Motor neuron (in vitro differentiated cells): Measurements from ENCODE around the gene ACVR2B. TPM values are rescaled to one million over a fixed set of nuclear protein-coding genes. Genes with fewer than 3 reads are reported as not detected.
A peak's percentile ranks its signal among the peaks of the same experiment; 100 is the strongest.

Experiments used
- ATAC-seq, 8 experiments: fragments of 200-7000 bp; cut with Tn5 transposase; replicated peaks in 6 of 8; 2 replicates each; pipeline ENCODE4 v1.8.0; 2021; ENCODE audit warnings: mild to moderate bottlenecking in 8 of 8, moderate library complexity in 8 of 8
- H3K27ac ChIP-seq, 2 donors: fragments of 250-450 bp; sonication (Bioruptor Pico); 2 replicates each; pipeline ENCODE4 v1.9.0; 2021; ENCODE audit warnings: antibody characterized with exemption in 2 of 2, mild to moderate bottlenecking in 2 of 2, moderate library complexity in 1 of 2
- H3K4me1 ChIP-seq, 2 donors: fragments of 250-450 bp; sonication (Bioruptor Pico); replicated peaks in 1 of 2; 2 replicates each; pipeline ENCODE4 v1.6.1; 2021; ENCODE audit warnings: antibody characterized with exemption in 2 of 2, mild to moderate bottlenecking in 2 of 2, moderate library complexity in 1 of 2
- H3K4me3 ChIP-seq, 5 donors: fragments of 250-450 bp; sonication (Bioruptor Pico); 2 replicates each; pipeline ENCODE4 v1.9.0; 2021; ENCODE audit warnings: antibody characterized with exemption in 5 of 5, mild to moderate bottlenecking in 5 of 5, moderate library complexity in 4 of 5
- WGBS, 10 experiments: fragments of 450-650 bp; shearing (Covaris generic); methylation state at CpG; one replicate each; pipeline ENCODE4 v1.0.0; 2022; 5-methylcytosine and 5-hydroxymethylcytosine counted together
- in situ Hi-C, 9 experiments: fragments of 400-800 bp; cut with MboI; loops; one replicate each; pipeline ENCODE4 v1.15.0; 2021; ENCODE audit warnings: low sequenced_read_pairs in 9 of 9, low pct_unique_long_range_greater_than_20kb in 2 of 9; ENCODE audit not compliant: unreplicated experiment in 9 of 9
- total RNA-seq, 8 experiments: library from RNA; unstranded; fragments of 300-600 nt; gene quantifications; 2 replicates each; pipeline versions ENCODE4 v1.2.3 to v1.2.4, GENCODE V29; 2022

The ACVR2B gene
- total RNA-seq, 8 experiments from 2014 or later, result 1.2 to 83.1 (median 31.5) TPM

GRCh38 chr3:38509732-38510131 lies 56.0 kb downstream of the ACVR2B start:
- in situ Hi-C loops, result loop anchor here in 3 of 9 experiments (25.0 kb wide), 3 partner anchors 153 to 503 kb away; no protein-coding TSS in a partner anchor

GRCh38 chr3:38510631-38511030 lies 56.9 kb downstream of the ACVR2B start:
- no peak for ATAC-seq
- no peak overlapping the region for H3K27ac ChIP-seq
- H3K4me1 ChIP-seq, result no peaks in the 10 kb centered on the region
- no peak overlapping the region for H3K4me3 ChIP-seq
- in situ Hi-C loops, result loop anchor here in 3 of 9 experiments (25.0 kb wide), 3 partner anchors 152 to 502 kb away; no protein-coding TSS in a partner anchor

More at GRCh38 chr3:38509732-38510131, 56.0 kb downstream of the ACVR2B start:
- no peaks in the 10 kb centered on the region for H3K4me1 ChIP-seq
- H3K27ac ChIP-seq, result no peak overlapping the region
- H3K4me3 ChIP-seq, result no peak overlapping the region
- WGBS, 10 experiments, result 0 to 100% (median 81%) methylated on average over 1 to 2 of the region's 2 CpGs
- ATAC-seq, result peak in 4 of 8 experiments; percentile 20 to 83 (median 56)

GRCh38 chr3:38511546-38511945 lies 57.9 kb downstream of the ACVR2B start:
- H3K4me1 ChIP-seq, result no peaks in the 10 kb centered on the region
- WGBS, 10 experiments, result 64 to 100% (median 92%) methylated on average over 1 to 3 of the region's 3 CpGs
- no peak overlapping the region for H3K4me3 ChIP-seq
- H3K27ac ChIP-seq, result no peak overlapping the region
- no peak for ATAC-seq
- in situ Hi-C loops, result loop anchor here in 3 of 9 experiments (25.0 kb wide), 3 partner anchors 151 to 501 kb away; no protein-coding TSS in a partner anchor

GRCh38 chr3:38515367-38515766 lies 61.7 kb downstream of the ACVR2B start:
- 85 to 100% (median 100%) methylated on average over 1 to 5 of the region's 7 CpGs; no CpG with 5 or more reads in 5 of the 10 experiments for WGBS, 10 experiments
- Histone ChIP-seq H3K4me3 (no peak overlapping the region), H3K27ac (no peak overlapping the region), H3K4me1 (no peaks in the 10 kb centered on the region)
- in situ Hi-C loops, result loop anchor here in 3 of 9 experiments (25.0 kb wide), 3 partner anchors 147 to 497 kb away; no protein-coding TSS in a partner anchor
- no peak for ATAC-seq

GRCh38 chr3:38516669-38517068 lies 63.0 kb downstream of the ACVR2B start:
- Histone ChIP-seq H3K27ac (no peak overlapping the region), H3K4me1 (no peaks in the 10 kb centered on the region), H3K4me3 (no peak overlapping the region)
- WGBS, 10 experiments, result 0 to 100% (median 60%) methylated on average over 1 of the region's 1 CpG; no CpG with 5 or more reads in 2 of the 10 experiments
- in situ Hi-C loops, result loop anchor here in 3 of 9 experiments (25.0 kb wide), 3 partner anchors 146 to 496 kb away; no protein-coding TSS in a partner anchor
- peak in 2 of 8 experiments; percentile 86 to 88 for ATAC-seq

GRCh38 chr3:38519000-38519399 lies 65.3 kb downstream of the ACVR2B start:
- peak; percentile 39 to 98 (median 76) for ATAC-seq
- in situ Hi-C loops, result loop anchor here in 3 of 9 experiments (25.0 kb wide), 3 partner anchors 143 to 493 kb away; no protein-coding TSS in a partner anchor
- Histone ChIP-seq H3K4me3 (no peak overlapping the region), H3K27ac (no peak overlapping the region), H3K4me1 (no peaks in the 10 kb centered on the region)
- 0 to 100% (median 50%) methylated on average over 1 of the region's 1 CpG; no CpG with 5 or more reads in 1 of the 10 experiments for WGBS, 10 experiments

GRCh38 chr3:38519651-38520050 lies 66.0 kb downstream of the ACVR2B start:
- H3K4me1 ChIP-seq, result no peaks in the 10 kb centered on the region
- H3K4me3 ChIP-seq, result no peak overlapping the region
- H3K27ac ChIP-seq, result no peak overlapping the region
- WGBS, 10 experiments, result 47 to 80% (median 67%) methylated on average over 3 to 5 of the region's 5 CpGs
- in situ Hi-C loops, result loop anchor here in 3 of 9 experiments (10.0 to 25.0 kb wide), 4 partner anchors 135 to 493 kb away; no protein-coding TSS in a partner anchor
- no peak for ATAC-seq

GRCh38 chr3:38521391-38521987 lies 67.8 kb downstream of the ACVR2B start:
- 0 to 67% (median 0%) methylated on average over 1 to 5 of the region's 5 CpGs for WGBS, 10 experiments
- peak; percentile 15 to 63 (median 39) for ATAC-seq
- no peak overlapping the region for H3K27ac ChIP-seq
- in situ Hi-C loops, result loop anchor here in 3 of 9 experiments (10.0 to 25.0 kb wide), 4 partner anchors 133 to 491 kb away; no protein-coding TSS in a partner anchor
- H3K4me1 ChIP-seq, result no peaks in the 10 kb centered on the region
- H3K4me3 ChIP-seq, result no peak overlapping the region

- Histone ChIP-seq H3K4me3 (no peak overlapping the region), H3K4me1 (no peaks in the 10 kb centered on the region), H3K27ac (no peak overlapping the region)
- no peak for ATAC-seq
- in situ Hi-C loops, result loop anchor here in 3 of 9 experiments (10.0 to 25.0 kb wide), 4 partner anchors 133 to 490 kb away; no protein-coding TSS in a partner anchor
- WGBS, 10 experiments, result 79 to 100% (median 91%) methylated on average over 1 to 6 of the region's 6 CpGs; no CpG with 5 or more reads in 1 of the 10 experiments
Observed at GRCh38 chr3:38522002-38522401, 68.3 kb downstream of the ACVR2B start.

- Histone ChIP-seq H3K4me1 (no peaks in the 10 kb centered on the region), H3K27ac (no peak overlapping the region), H3K4me3 (no peak overlapping the region)
- in situ Hi-C loops, result loop anchor here in 3 of 9 experiments (10.0 to 25.0 kb wide), 4 partner anchors 131 to 488 kb away; no protein-coding TSS in a partner anchor
- 56 to 100% (median 94%) methylated on average over 1 to 5 of the region's 5 CpGs for WGBS, 10 experiments
- no peak for ATAC-seq
Observed at GRCh38 chr3:38524141-38524739, 70.5 kb downstream of the ACVR2B start.

- no peak for ATAC-seq
- Histone ChIP-seq H3K4me1 (no peaks in the 10 kb centered on the region), H3K4me3 (no peak overlapping the region), H3K27ac (no peak overlapping the region)
- in situ Hi-C loops, result loop anchor here in 6 of 9 experiments (10.0 to 25.0 kb wide), 4 partner anchors 111 to 486 kb away; partner anchors contain the start of gene SCN5A (in 3 of the 6)
- 92 to 100% (median 98%) methylated on average over 1 to 4 of the region's 14 CpGs; no CpG with 5 or more reads in 6 of the 10 experiments for WGBS, 10 experiments
Observed at GRCh38 chr3:38526792-38527191, 73.1 kb downstream of the ACVR2B start.

GRCh38 chr3:38528457-38528856 lies 74.8 kb downstream of the ACVR2B start:
- no peaks in the 10 kb centered on the region for H3K4me1 ChIP-seq
- peak in 3 of 8 experiments; percentile 65 to 79 (median 70) for ATAC-seq
- H3K4me3 ChIP-seq, result no peak overlapping the region
- in situ Hi-C loops, result loop anchor here in 6 of 9 experiments (10.0 to 25.0 kb wide), 4 partner anchors 109 to 484 kb away; partner anchors contain the start of gene SCN5A (in 3 of the 6)
- H3K27ac ChIP-seq, result no peak overlapping the region
- no CpG with 5 or more reads among the region's 1 CpG for WGBS, 10 experiments

- Histone ChIP-seq H3K27ac (no peak overlapping the region), H3K4me1 (no peaks in the 10 kb centered on the region), H3K4me3 (no peak overlapping the region)
- WGBS, 10 experiments, result 69 to 100% (median 100%) methylated on average over 1 to 2 of the region's 3 CpGs; no CpG with 5 or more reads in 5 of the 10 experiments
- ATAC-seq, result no peak
- in situ Hi-C loops, result loop anchor here in 5 of 9 experiments (25.0 kb wide), 3 partner anchors 105 to 480 kb away; partner anchors contain the start of gene SCN5A (in 3 of the 5)
Observed at GRCh38 chr3:38532529-38532928, 78.8 kb downstream of the ACVR2B start.
